HK-2 (cell line): ENCODE results near the gene GCLM.
"Not testable (repeated sequence)": the region's sequence is repeated elsewhere in the genome, so short reads cannot be mapped to it uniquely, and the experiment has no call there.

Experiments
- DNase-seq: peaks from one replicate; pipeline ENCODE4 v3.0.0-alpha.2; 2018; ENCODE audit not compliant: unreplicated experiment

The GCLM gene

DNA sequence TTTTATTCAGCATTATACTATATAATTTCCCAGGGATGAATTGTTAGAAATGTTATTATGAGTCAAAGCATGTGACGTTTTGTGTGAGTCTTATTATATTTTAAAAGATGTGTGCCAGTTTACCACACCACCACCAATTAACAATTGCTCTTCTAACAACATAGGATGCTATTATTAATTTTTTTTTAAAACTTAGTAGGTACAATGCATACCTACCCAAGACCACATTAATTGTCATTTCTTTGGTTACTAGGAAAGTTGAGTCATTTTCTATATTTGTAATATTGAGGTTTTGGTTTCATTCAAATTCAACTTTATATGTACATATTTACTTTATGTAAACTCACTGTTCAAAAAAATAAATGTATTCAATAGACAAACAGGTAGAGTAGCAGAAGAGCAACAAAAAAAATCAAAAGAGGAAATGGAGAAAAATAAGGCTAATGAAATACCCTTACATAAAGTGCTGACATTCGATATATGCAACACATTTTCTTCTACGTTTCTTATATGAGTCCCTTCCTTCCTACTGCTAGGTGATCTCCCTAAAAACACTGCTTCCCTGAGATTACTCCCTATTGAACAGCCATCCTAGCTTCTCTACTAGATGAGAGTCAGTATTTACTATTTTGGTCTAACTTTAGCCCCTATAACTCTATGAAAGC lies 9.6 kb downstream of the GCLM start:
- DNase-seq, result no peak

GRCh38 chr1:93888900-93889299 lies 20.3 kb downstream of the GCLM start:
- DNase-seq, result no peak

DNA sequence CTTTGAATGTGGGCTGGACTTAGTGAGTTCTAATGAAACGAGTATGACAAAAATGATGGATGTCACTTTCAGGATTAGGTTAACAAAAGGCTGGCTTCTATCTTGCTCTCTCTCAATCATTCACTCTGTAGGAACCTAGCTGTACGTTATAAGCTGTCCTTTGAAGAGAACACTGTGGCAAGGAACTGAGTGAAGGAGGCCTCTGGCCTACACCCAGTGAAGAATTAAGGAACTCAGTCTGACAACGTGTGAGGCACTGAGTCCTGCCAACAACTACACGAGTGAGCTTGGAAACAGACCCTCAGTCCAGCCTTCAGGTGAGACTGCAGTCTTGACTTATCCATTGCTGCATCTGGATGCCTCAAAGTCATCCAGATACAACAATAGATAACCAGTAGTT lies 27.0 kb downstream of the GCLM start:
- DNase-seq, result no peak

- no peak for DNase-seq
Observed at GRCh38 chr1:93880731-93881130, 28.5 kb downstream of the GCLM start.

GRCh38 chr1:93878889-93879586 lies 30.2 kb downstream of the GCLM start, which contains the start of gene DNTTIP2:
Gene DNTTIP2, minus strand, starts transcription at chr1:93879206. Its CDS starts 58 bp downstream, at chr1:93879148.
- peak; percentile 92 for DNase-seq

DNA sequence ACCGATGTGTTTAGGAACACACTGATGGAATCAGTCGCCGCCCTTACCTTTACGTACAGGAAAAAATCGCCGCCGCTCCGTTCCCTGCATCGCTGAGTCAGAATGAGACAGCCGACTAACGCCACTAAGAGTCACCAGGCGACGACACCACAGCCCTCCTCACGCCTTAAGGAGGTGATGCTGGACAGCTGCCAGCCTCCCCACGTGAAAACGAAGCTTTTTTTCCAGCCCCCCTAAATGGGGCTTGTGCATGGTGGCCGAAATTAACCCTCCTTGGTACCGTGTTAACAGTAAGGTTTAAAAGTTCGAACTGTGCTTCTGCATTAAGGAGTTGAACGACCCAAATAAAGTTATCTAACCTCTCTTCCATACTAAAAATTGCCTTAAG lies 30.7 kb downstream of the GCLM start:
- peak; percentile 63 for DNase-seq

DNA sequence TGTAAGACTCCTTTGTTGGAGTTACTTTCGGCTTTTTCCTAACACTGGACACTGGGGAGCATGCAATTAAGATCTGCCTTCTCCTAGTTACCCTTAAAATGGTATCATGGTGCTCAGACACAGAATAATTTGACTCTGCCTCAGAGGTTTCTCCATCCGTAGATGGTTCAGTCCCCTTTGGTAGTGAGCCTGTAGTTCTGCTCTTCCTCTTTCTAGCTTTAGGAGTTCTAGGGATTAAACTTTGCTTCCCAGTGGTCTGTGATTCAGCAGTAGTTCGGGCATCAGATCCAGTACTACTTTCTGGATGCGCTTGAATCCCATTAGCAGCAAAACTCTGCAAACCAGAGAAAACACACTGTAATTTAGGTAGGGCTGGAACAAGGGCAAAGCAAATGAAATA lies 31.7 kb downstream of the GCLM start:
- no peak for DNase-seq

DNA sequence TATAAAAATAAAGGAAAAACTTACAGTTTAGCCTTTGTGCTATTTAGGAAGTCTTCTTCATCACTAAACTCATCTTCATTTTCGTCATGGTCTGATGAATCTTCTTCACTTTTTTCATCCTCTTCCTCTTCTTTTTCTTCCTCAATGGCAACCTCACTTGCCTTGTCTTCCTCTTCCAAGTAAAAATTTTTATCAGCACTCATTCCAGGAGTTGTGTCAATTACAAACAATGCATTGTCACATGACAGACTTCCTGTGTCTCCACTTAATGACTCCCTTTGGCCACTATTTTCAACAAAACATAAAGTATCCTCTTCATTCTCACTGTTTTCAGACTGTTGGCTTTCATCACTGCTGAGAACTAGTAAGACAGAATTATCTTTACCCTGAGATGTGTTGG lies 33.0 kb downstream of the GCLM start:
- DNase-seq, result no peak

DNA sequence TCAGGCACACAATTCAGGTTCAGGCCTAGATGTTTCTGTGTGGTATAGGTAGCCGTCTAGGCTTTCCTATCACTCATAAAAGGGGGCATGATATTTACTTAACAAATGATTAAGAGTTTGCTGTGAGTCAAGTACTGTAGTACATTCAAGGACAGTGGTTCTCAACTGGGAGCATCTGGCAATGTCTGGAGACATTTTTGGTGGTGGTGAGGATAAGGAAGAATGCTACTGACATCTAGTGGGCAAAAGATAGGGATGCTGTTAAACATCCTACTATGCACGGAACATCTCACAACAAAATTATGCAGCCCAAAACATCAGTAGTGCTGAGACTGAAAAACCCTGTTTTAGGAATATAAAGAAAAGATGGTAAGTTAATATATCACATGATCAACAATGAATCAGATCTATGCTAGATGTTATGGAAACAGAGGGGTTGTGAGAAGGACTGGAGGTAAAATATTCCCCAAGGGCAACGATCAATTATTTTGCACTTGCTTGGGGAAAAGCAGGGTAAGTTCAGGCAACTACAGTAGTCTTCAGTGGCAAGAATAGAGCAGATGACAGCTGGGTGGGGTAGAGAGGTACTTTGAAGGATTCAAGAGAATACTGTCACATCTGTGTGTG lies 35.1 kb downstream of the GCLM start:
- DNase-seq, result no peak

DNA sequence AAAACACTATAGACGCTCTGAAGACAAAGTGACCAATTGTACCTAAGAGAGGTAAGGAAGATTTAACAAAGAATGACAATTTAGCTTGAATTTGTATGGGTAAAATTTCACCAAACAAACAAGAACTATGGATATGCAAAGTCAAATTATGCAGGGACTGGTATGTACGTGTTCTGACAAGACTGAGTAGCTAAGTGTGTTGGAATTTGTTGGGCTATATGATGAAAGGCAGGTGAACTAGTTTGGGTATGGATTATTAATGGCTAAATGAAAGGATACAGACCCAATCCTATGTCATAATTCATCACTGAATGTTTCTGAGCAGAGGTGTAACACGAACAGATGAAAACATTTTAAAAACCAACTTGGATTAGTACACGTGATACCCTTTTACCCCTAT lies 37.9 kb downstream of the GCLM start:
- no peak for DNase-seq

GRCh38 chr1:93869653-93870052 lies 39.6 kb downstream of the GCLM start:
- DNase-seq, result no peak

DNA sequence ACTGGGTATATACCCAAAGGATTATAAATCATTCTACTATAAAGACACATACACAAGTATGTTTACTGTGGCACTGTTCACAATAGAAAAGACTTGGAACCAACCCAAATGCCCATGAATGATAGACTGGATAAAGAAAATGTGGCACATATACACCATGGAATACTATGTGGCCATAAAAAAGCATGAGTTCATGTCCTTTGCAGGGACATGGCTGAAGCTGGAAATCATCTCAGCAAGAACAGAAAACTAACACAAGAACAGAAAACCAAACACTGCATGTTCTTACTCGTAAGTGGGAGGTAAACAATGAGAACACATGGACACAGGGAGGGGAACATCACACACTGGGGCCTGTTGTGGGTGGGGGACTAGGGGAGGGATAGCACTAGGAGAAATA lies 40.7 kb downstream of the GCLM start:
- not testable (repeated sequence) for DNase-seq

DNA sequence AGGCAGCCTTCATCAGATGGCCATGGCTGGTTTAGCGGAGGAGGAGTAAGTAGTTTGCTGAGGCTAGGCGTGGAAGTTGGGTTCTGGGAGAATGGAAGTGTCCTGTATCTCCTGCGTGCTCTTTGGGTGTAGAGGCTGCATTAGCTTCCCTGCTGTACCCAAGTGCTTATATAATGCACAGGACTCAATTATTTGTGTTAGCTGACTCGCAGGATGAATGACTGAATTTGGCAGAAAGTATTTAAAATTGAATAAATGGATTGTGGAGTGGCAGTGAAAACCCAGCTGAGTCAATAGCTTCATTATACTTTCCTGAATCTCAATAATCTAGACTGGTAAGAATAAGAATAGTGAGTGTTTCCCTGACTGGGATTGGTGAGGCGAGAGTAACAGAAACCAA lies 44.0 kb downstream of the GCLM start:
- no peak for DNase-seq

DNA sequence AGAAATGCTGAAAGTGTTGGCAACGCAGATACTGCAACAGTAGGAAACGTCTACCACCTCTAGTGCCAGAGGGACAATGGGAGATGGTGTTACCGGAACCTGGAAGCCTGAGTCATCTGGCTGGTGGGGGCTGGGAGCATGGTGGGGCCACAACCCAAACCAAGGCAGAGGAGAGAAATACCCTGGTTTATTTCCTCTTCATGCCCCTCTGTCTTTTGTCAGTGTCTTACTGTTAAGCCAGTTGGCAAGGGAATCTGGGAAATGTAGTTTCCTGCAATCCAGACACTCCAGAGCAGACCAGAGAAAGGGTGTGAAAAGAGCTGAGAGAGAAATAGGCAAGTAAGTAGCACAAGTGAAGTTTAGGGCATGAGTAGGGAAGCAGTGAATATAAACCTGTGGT lies 45.1 kb downstream of the GCLM start:
- no peak for DNase-seq

DNA sequence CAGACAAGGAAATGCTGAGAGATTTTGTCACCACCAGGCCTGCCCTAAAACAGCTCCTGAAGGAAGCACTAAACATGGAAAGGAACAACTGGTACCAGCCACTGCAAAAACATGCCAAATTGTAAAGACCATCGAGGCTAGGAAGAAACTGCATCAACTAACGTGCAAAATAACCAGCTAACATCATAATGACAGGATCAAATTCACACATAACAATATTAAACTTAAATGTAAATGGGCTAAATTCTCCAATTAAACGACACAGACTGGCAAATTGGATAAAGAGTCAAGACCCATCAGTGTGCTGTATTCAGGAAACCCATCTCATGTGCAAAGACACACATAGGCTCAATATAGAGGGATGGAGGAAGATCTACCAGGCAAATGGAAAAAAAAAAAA lies 51.6 kb downstream of the GCLM start:
- not testable (repeated sequence) for DNase-seq

GRCh38 chr1:93855983-93856382 lies 53.2 kb downstream of the GCLM start:
- DNase-seq, result not testable (repeated sequence)

DNA sequence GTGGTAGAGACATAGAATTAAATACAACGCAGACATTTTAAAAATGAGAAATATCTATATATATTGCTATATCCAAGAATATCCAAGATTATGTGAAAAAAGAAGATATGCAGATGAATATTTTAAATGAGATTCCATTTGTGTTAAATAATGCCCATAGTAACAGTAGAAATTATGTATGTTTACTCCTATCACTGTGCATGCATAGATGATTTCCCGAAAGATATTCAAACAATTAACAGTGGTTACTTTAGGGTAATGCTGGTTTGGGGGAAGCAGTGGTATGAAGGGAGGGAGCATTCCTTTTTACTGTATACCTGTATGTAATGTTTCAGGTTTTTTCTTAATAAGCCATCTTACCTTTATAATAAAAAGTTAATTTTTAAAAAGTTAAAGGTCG lies 55.3 kb downstream of the GCLM start:
- no peak for DNase-seq

DNA sequence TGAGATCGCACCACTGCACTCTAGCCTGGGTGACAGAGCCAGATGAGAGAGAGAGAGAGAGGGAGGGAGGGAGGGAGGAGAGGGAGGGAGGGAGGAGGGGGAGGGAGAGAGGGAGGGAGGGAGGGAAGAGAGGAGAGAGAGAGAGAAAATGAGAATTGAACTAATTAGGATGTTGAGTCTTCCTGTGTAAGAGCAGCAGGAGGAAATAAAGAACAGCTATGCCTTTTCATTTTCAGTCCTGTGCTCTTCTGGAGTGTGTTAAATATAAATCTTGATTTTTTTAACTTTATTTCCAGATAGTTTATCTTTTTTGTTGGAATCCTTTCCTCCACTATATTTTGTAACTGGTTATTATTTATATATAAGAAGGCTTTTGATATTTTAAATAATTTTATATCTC lies 57.4 kb downstream of the GCLM start:
- no peak for DNase-seq

DNA sequence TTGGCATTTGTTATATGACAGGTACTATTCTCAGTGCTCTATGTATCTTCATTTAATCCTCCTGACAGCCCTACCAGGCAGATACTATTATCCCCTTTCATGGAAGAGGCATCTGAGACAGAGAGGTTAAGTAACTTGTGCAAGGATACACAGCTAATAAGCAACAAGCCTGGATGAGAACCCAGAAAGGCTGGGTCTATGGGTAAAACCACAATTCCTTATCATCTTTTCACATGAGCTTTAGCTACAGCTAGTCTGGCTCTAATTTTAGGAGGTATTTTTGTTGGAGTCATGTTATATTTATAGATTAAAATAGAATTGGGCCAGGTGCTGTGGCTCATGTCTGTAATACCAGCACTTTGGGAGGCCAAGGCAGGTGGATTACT lies 57.9 kb downstream of the GCLM start:
- DNase-seq, result no peak

DNA sequence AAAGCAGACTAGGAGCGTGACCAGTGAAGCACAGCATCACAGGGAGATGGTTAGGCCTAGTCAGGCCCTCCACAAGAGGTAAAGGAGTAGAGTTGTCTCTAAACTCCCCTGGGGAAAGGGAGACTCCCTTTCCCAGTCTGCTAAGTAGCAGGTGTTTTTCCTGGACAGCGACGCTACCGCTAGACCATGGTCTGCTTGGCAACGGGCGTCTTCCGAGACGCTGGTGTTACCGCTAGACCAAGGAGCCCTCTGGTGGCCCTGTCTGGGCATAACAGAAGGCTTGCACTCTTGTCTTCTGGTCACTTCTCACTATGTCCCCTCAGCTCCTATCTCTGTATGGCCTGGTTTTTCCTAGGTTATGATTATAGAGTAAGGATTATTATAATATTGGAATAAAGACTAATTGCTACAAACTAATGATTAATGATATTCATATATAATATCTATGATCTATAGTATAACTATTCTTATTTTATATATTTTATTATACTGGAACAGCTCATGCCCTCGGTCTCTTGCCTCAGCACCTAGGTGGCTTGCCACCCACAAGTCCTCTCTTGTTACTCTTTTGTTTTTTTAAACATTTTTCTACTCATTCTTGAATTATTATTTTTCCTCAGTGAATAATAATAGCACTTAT lies 58.4 kb downstream of the GCLM start:
- DNase-seq, result peak; percentile 50

GRCh38 chr1:93848350-93848883 lies 60.8 kb downstream of the GCLM start:
- no peak for DNase-seq

- DNase-seq, result peak; percentile 73
Observed at GRCh38 chr1:93847811-93848288, 61.4 kb downstream of the GCLM start.
